ENCODE results near the gene PRR20G. TPM values are rescaled to one million over a fixed set of nuclear protein-coding genes. Genes with fewer than 3 reads are reported as not detected.

PRR20G gene
- total and polyA plus RNA-seq, 11 donors = not detected

- Histone ChIP-seq H3K27me3 (peaks cover 0 to 7% (median 0%) of the 10 kb centered on the region in 9 donors), H3K4me1 (no peaks in the 10 kb centered on the region), H3K4me3 (no peak overlapping the region), H3K9me3 (peaks cover 0 to 25% (median 10%) of the 10 kb centered on the region in 12 donors), H3K36me3 (no peaks in the 10 kb centered on the region), H3K27ac (no peak overlapping the region)
- WGBS, 4 donors = 59 to 63% (median 62%) methylated on average over 2 of the region's 2 CpGs
- intact Hi-C loops (cut with DNase I) = no loop called here
- TF ChIP-seq, protein P1, sequence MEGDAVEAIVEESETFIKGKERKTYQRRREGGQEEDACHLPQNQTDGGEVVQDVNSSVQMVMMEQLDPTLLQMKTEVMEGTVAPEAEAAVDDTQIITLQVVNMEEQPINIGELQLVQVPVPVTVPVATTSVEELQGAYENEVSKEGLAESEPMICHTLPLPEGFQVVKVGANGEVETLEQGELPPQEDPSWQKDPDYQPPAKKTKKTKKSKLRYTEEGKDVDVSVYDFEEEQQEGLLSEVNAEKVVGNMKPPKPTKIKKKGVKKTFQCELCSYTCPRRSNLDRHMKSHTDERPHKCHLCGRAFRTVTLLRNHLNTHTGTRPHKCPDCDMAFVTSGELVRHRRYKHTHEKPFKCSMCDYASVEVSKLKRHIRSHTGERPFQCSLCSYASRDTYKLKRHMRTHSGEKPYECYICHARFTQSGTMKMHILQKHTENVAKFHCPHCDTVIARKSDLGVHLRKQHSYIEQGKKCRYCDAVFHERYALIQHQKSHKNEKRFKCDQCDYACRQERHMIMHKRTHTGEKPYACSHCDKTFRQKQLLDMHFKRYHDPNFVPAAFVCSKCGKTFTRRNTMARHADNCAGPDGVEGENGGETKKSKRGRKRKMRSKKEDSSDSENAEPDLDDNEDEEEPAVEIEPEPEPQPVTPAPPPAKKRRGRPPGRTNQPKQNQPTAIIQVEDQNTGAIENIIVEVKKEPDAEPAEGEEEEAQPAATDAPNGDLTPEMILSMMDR (IDR thresholded peaks at IDR 0.05) = no peak
- no peak for TF ChIP-seq POLR2A (IDR thresholded peaks at IDR 0.05)
- ATAC-seq (no peak), DNase-seq (no peak)
These were observed 14.6 kb downstream of the PRR20G start for GRCh38 chr3:127273206-127273605.

DNA sequence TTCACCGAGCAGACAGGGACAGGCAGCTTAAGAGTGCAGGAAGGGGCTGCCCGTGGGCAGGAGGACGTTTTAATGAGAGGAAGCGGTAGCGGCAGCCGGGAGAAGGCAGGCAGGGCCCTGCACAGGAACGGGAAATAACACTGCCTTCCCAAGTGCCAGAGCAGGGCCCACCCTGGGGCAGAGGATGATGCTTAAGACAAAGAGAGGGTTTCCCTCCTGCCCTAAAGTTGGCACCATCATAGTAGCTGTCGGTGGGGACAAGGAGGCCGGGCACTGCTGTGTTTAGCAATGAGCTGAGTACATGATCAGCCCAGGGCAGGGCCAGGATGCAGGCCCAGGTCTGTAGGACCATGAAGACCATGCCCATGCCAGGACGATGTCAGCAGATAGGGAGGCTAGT, 21.7 kb downstream of the PRR20G start:
- WGBS, 4 donors = 57 to 71% (median 60%) methylated on average over 10 of the region's 10 CpGs
- H3K4me3 ChIP-seq = no peak overlapping the region
- DNase-seq (no peak), ATAC-seq (no peak)
- peaks cover 0 to 27% (median 10%) of the 10 kb centered on the region in 12 donors for H3K9me3 ChIP-seq
- H3K27ac ChIP-seq = no peak overlapping the region
- H3K4me1 ChIP-seq = no peaks in the 10 kb centered on the region
- H3K36me3 ChIP-seq = no peaks in the 10 kb centered on the region
- intact Hi-C loops (cut with DNase I) = no loop called here
- no peak for TF ChIP-seq POLR2A (IDR thresholded peaks at IDR 0.05)
- TF ChIP-seq, protein P1 (IDR thresholded peaks at IDR 0.05) = no peak
- H3K27me3 ChIP-seq = peaks cover 0 to 12% (median 0%) of the 10 kb centered on the region in 9 donors

DNA sequence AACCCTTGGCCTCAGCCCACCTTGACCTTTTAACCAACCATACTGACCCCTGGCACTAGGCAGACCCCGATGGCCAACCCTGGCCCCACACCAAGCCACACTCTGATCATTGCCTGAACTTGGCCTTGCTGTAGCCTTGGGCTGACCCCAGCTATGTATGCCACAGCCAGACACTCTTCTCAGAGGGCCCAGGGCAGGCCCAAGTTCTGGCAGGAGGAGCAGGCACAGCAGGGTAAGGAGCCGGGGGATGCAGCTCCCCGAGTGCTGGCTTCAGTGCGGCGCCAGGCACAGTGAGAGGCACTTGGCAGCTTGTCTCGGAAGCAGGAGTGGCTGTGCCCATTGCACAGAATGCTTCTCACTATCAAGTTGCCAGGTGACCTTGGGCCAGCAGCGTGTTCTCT, 22.3 kb downstream of the PRR20G start:
- ATAC-seq (no peak), DNase-seq (no peak)
- Histone ChIP-seq H3K27ac (no peak overlapping the region), H3K9me3 (peaks cover 0 to 25% (median 10%) of the 10 kb centered on the region in 12 donors), H3K27me3 (peaks cover 0 to 12% (median 0%) of the 10 kb centered on the region in 9 donors), H3K4me3 (no peak overlapping the region), H3K36me3 (no peaks in the 10 kb centered on the region), H3K4me1 (no peaks in the 10 kb centered on the region)
- 86 to 92% (median 91%) methylated on average over 6 to 7 of the region's 7 CpGs for WGBS, 4 donors
- TF ChIP-seq POLR2A (IDR thresholded peaks at IDR 0.05) = no peak
- TF ChIP-seq, protein P1 (IDR thresholded peaks at IDR 0.05) = no peak
- intact Hi-C loops (cut with DNase I) = no loop called here

- peaks cover 0 to 20% (median 10%) of the 10 kb centered on the region in 12 donors for H3K9me3 ChIP-seq
- H3K4me3 ChIP-seq = no peak overlapping the region
- peaks cover 0 to 10% (median 0%) of the 10 kb centered on the region in 9 donors for H3K27me3 ChIP-seq
- H3K4me1 ChIP-seq = no peaks in the 10 kb centered on the region
- ATAC-seq (no peak), DNase-seq (no peak)
- no peak for TF ChIP-seq POLR2A (IDR thresholded peaks at IDR 0.05)
- WGBS, 4 donors = 72 to 80% (median 77%) methylated on average over 11 of the region's 11 CpGs
- intact Hi-C loops (cut with DNase I) = no loop called here
- no peaks in the 10 kb centered on the region for H3K36me3 ChIP-seq
- H3K27ac ChIP-seq = no peak overlapping the region
These were observed 22.9 kb downstream of the PRR20G start for GRCh38 chr3:127264794-127265514.
